Activated T-cell treated with anti-CD3 and anti-CD28 coated beads, Interleukin-2, amount 50 U/mL, for 48 hours (primary cell): ENCODE data around the gene TYMS.

Experiments used
- DNase-seq, 2 experiments: peaks; one replicate each; pipeline ENCODE4 v3.0.0-alpha.2; 2020

TYMS gene

DNA sequence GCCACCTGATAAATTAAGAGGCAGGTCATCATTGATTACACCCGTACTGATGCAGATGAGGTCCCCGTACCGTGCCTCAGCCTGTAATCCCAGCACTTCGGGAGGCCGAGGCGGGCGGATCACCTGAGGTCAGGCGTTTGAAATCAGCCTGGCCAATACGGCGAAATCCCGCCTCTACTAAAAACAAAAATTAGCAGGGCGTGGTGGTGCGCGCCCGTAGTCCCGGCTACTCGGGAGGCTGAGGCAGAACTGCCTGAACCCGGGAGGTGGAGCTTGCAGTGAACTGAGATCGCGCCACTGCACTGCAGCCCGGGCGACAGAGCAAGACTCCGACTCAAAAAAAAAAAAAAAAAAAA lies 55.7 kb downstream of the TYMS start:
- DNase-seq: no peak

DNA sequence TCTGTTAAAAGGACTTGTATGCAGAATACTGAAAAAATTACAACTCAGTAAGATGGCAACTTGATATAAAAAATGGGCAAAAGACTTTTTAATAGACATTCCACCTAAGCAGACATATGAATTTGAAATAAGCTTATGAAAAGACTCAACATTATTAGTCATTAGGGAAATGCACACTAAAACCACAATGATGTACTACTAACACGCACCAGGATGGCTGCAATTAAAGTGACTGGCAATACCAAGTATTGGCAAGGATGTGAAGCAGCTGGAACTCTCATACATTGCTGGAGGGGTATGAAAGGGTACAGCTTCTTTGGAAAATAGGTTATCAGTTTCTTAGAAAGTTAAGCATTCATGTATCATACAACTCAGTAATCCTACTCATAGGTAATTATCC lies 58.2 kb downstream of the TYMS start:
- no peak for DNase-seq

DNA sequence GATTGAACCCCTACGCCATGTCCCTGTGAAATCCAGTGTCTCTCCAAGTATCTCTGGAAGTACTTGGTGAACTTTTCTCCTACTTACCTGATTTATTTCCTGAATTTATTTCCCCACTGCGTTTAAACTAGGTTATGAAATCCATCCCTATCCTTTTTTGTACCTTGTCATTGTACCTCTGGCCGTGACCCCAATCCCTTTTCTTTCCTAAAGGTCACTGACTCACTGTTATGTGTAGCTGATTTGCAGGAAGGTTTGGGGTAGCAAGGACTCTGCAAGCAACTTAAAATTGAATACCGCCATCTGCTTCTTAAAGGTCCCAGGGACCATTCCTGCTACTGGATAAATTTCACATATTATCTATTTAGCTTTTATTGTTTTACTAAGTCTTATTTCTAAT lies 59.5 kb downstream of the TYMS start:
- no peak for DNase-seq
